ENCODE data around the gene AAK1.
"Not testable (repeated sequence)": the region's sequence is repeated elsewhere in the genome, so short reads cannot be mapped to it uniquely, and the experiment has no call there.

AAK1 gene

DNA sequence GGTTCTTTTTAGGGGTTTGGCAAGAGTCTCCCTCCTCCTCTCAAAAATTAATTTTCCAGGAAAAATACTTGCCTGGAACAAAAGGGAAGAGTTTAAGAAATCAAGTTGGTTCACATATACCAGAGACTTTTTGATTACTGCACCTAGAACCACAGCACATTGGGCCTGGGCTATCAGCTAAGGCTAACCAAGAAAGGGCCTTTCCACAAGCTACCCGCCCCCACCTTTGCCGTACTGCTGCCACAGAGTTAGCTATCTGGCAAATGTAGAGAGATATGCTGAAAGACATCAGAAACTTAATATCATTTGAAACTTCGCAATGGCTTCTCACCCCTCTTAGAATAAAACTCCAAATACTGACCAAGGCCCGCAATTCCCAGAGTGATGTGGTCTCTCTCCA lies 76.9 kb downstream of the AAK1 start:
- no peak for DNase-seq

DNA sequence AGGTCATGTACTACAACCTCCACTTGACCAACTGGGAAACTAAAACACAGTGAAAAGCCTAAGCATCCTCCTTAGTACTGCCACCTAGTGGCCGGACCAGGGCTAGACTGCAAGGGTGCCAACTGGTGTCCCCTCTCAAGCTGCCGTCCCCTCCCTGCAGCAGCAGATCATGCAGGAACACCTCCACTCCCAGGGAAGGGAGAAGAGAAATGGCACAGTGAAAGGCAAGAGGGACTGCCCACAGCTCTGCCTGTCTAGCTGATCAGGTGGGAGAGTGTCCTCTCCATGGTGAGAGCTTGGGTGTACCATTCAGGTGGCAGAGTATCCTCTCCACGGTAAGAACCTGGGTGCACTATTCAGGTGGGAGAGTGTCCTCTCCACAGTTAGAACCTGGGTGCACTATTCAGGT lies 78.1 kb downstream of the AAK1 start:
- peak; percentile 4 for DNase-seq

- no peak for DNase-seq
Observed at GRCh38 chr2:69564604-69565003, 78.9 kb downstream of the AAK1 start.

- no peak for DNase-seq
Observed at GRCh38 chr2:69563021-69563420, 80.5 kb downstream of the AAK1 start.

GRCh38 chr2:69561101-69561500 lies 82.4 kb downstream of the AAK1 start:
- no peak for DNase-seq

- DNase-seq, result no peak
Observed at GRCh38 chr2:69560147-69560482, 83.4 kb downstream of the AAK1 start.

DNA sequence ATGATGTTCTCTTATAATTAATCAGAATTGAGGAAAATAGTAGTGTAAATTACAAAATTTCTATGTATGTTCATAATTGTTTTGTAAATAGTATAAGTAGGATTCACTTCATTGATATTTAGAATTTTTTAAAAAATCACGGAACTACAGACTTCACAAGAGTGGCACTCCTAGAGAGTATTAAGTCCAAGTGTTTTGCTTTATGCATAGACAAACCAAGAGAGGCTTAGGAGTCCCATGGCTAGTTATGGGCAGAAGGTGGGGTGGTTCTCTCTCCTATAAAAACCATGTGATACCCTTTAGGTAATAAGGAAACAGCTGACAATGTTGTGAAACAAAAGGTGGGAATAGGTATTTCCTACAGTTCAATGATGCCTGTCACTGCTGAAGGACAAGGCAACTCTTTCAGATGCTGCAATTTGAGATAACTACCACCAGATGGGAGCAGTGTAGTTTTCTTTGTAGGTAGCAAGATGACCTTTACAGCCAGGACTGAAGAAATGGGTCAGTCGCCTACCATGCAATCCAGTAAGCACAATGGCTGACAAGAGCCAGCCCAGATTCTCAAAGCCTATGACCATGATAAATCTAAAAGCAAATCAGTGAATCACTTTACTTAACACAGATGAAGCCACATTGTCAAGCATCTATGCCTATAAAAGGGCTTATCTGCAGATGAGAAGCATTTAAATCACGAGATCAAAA lies 83.9 kb downstream of the AAK1 start:
- DNase-seq, result no peak

- no peak for DNase-seq
Observed at GRCh38 chr2:69556008-69556407, 87.5 kb downstream of the AAK1 start.

DNA sequence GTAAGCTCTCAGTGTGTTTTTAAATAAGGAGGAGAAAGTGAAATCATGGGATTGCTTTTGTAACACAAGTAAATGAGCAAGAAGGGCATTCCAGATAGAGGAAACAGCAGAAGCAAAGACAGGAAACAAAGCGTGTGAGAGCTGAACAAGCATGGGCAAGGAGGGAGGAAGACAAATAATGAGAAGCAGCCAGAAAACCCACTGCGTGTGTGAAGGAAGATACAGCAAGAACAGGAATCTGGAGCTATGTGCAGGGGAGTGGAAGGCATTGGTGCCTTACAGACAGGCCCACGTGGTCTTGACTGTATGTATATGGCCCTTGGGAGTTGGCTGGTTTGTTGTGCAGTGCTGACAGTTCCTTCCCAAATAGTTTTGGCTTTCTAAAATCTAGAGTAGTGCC lies 88.6 kb downstream of the AAK1 start:
- no peak for DNase-seq

- DNase-seq, result no peak
Observed at GRCh38 chr2:69554568-69554967, 89.0 kb downstream of the AAK1 start.

- no peak for DNase-seq
Observed at GRCh38 chr2:69553991-69554390, 89.5 kb downstream of the AAK1 start.

- DNase-seq, result not testable (repeated sequence)
Observed at GRCh38 chr2:69550511-69550910, 93.0 kb downstream of the AAK1 start.

GRCh38 chr2:69549421-69549820 lies 94.1 kb downstream of the AAK1 start:
- no peak for DNase-seq

- DNase-seq, result no peak
Observed at GRCh38 chr2:69547984-69548715, 95.4 kb downstream of the AAK1 start.

- no peak for DNase-seq
Observed at GRCh38 chr2:69546646-69547045, 96.9 kb downstream of the AAK1 start.

DNA sequence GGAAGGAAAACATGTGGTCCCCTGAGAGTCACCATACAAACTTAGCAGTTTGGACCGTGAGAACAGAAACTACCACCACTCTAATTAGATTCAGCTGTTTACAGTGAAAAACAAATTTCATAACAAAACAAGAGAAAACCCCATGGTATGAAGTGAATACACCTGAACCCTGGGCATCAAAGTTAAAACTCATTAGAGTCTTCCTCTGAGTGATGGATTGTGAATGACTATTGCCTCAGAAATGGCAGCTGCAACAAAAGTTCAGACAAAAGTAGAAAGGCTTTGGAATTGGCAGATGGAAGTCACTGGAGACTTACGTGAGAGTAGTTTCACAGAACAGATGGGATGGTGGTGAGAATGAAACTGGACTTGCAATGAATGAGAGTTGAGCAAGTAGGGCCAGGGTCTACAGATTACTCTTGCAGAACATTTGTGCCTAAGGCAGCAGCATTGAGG lies 98.0 kb downstream of the AAK1 start:
- peak; percentile 5 for DNase-seq

DNA sequence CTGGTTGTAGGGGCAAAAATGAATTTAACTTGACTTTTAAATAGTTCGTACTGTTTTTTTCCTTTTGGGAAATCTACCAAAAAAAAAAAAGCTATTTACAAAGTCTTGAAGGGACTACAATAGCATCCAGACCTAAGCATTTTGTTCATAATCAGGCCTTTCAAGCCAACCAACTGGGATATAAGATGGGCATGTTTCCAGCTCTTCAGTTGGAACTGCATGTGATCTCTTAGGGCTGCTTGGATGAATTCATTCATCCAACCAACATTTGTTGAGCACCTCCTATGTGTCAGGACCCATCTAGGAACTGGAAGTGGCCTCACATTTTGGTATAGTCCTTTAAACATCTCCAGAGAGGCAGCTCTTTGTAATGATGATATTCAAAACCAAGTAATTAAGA lies 98.6 kb downstream of the AAK1 start:
- no peak for DNase-seq

DNA sequence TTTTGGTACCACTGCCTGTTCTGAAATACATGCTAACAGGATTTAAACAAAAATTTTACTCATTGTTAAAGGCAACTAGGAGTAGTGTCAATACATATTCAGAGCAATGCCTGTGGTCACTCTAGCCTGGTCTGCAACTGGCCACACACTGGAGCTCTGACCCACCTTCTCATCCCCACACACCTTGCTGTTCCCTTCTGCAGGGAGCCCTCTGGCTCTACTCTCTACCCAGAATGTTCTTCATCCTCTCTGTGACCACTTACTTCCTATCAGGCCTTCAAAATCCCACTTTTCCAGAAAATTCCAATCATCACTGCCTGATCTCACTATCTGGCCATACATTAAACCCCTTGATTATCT lies 104.0 kb downstream of the AAK1 start:
- no peak for DNase-seq

- no peak for DNase-seq
Observed at GRCh38 chr2:69538872-69539548, 104.5 kb downstream of the AAK1 start.

DNA sequence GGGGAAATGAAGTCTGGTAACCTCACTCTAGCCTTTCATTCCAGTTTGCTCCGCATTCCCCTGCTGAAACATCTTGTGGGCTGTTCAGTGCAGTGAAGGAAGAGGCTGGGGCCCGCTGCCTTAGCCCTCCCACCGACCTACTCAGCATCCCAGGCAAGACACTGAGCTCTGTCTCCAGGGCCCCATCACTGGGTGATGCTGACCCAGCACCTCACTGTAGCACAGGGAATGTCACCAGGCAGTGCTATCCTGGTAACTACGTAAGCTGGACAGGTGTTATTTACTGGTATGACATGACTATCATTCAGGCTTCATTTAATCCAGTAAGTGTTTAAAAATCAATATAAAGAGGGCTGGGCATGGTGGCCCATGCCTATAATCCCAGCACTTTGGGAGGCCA lies 105.3 kb downstream of the AAK1 start:
- no peak for DNase-seq

DNA sequence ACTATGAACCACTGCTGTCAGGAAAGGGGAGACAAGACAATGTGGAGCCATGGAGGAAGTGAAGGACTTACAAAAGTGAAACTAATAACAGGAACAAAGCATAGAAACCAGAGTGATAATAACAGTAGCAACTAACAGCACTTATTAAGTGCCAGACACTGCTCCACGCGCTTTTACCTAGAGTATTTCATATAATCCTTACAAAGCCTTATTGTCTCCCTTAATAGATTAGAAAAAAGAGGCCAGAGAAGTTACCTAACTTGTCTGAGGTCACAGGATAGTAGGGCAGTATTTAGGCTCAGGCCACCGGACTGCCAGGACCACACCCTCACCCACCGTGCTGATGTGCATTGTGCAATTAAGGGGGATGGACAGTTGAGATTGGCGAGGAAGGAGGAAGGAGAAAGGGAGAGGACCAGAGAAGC lies 107.7 kb downstream of the AAK1 start:
- no peak for DNase-seq

GRCh38 chr2:69531186-69531585 lies 112.4 kb downstream of the AAK1 start:
- no peak for DNase-seq

DNA sequence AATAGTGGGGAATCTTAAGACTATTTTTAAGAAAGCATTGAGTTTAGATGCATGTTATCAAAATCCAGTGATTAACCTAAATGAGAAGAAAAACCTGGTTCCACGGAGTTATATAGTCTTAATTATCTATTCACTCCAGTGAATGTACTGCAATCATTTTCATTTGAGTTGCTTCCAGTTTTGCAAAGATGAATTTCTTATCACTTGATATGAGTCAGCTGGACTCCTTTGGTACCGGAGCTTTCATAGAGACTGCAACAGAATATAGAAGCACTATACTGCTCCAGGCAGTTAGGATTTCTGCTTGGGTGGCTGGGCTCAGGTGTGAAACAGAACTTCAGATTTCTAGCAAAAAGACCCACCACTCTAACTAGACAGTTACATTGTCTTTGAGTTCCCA lies 114.1 kb downstream of the AAK1 start:
- no peak for DNase-seq

DNA sequence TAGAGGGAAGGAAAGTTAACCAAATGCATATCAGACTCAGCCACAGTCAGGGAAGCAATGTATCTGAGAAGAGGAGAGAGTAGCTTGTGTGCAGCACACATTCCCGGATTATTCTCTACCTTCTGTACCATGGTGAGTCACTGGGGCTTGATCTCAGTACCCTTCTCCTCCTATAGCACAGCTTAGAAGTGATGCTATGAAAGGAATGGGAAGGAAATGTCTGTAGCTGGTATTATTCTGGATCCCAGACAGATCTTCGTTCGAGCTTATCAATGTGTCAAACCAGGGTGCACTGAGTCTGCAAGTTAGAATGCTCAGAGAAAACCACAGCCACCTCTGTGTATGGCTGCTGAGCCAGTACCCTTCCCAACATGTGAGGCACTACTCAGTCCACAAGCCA lies 118.3 kb downstream of the AAK1 start:
- no peak for DNase-seq

All from NCI-H2171 treated with DMSO at 0.1 percent for 48 hours (cell line).